Panc1 (cell line): ENCODE data around the gene ABCC11.

Source experiments
- POLR2AphosphoS5 ChIP-seq: IDR thresholded peaks from 2 replicates; pipeline ENCODE4 v1.6.1; 2012; ENCODE audit warnings: mild to moderate bottlenecking, low read depth, low read length, moderate library complexity
- SIN3A ChIP-seq: IDR thresholded peaks from 2 replicates; pipeline ENCODE4 v1.6.1; 2012; ENCODE audit warnings: low read depth, mild to moderate bottlenecking, low read length, moderate library complexity, borderline replicate concordance; ENCODE audit not compliant: insufficient read depth
- TCF7L2 ChIP-seq: IDR thresholded peaks from 2 replicates; pipeline ENCODE4 v1.6.1; 2011; ENCODE audit warnings: mild to moderate bottlenecking, low read depth, low read length, inconsistent platforms
- TF ChIP-seq, protein P1 (sequence below): fragments of 450-650 bp; IDR thresholded peaks from 2 replicates; pipeline ENCODE4 v1.5.1; 2017; ENCODE audit warnings: mild to moderate bottlenecking
- TF ChIP-seq, protein P2 (sequence below), 2 experiments: IDR thresholded peaks; 2 replicates each; pipeline ENCODE4 v1.6.1; 2011 to 2012; ENCODE audit warnings: low read depth in 2 of 2, control low read depth in 1 of 2, low read length in 1 of 2, mild to moderate bottlenecking in 1 of 2, moderate library complexity in 1 of 2; ENCODE audit not compliant: insufficient read depth in 1 of 2

DNA sequence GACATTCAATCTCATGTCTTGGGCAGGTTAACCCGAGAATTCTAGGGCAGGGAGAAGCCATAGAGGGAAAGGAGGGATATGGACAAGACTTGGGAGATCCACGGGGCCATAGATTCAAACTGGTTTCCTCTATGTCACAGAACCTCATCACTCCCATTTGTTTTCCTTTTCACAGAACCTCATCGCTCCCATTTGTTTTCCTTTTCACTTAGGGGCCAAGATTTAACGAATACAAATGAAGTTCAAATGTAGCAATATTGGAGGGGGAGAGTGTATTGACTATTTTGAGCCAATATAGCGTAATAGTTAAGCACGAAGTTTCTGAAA, 42.6 kb downstream of the ABCC11 start:
- TF ChIP-seq, protein P1, sequence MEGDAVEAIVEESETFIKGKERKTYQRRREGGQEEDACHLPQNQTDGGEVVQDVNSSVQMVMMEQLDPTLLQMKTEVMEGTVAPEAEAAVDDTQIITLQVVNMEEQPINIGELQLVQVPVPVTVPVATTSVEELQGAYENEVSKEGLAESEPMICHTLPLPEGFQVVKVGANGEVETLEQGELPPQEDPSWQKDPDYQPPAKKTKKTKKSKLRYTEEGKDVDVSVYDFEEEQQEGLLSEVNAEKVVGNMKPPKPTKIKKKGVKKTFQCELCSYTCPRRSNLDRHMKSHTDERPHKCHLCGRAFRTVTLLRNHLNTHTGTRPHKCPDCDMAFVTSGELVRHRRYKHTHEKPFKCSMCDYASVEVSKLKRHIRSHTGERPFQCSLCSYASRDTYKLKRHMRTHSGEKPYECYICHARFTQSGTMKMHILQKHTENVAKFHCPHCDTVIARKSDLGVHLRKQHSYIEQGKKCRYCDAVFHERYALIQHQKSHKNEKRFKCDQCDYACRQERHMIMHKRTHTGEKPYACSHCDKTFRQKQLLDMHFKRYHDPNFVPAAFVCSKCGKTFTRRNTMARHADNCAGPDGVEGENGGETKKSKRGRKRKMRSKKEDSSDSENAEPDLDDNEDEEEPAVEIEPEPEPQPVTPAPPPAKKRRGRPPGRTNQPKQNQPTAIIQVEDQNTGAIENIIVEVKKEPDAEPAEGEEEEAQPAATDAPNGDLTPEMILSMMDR, result no peak
- TF ChIP-seq, protein P2, sequence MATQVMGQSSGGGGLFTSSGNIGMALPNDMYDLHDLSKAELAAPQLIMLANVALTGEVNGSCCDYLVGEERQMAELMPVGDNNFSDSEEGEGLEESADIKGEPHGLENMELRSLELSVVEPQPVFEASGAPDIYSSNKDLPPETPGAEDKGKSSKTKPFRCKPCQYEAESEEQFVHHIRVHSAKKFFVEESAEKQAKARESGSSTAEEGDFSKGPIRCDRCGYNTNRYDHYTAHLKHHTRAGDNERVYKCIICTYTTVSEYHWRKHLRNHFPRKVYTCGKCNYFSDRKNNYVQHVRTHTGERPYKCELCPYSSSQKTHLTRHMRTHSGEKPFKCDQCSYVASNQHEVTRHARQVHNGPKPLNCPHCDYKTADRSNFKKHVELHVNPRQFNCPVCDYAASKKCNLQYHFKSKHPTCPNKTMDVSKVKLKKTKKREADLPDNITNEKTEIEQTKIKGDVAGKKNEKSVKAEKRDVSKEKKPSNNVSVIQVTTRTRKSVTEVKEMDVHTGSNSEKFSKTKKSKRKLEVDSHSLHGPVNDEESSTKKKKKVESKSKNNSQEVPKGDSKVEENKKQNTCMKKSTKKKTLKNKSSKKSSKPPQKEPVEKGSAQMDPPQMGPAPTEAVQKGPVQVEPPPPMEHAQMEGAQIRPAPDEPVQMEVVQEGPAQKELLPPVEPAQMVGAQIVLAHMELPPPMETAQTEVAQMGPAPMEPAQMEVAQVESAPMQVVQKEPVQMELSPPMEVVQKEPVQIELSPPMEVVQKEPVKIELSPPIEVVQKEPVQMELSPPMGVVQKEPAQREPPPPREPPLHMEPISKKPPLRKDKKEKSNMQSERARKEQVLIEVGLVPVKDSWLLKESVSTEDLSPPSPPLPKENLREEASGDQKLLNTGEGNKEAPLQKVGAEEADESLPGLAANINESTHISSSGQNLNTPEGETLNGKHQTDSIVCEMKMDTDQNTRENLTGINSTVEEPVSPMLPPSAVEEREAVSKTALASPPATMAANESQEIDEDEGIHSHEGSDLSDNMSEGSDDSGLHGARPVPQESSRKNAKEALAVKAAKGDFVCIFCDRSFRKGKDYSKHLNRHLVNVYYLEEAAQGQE (IDR thresholded peaks at IDR 0.05; ENCODE audit: insufficient read depth in 1 of 2, low read depth in 2 of 2, low read length in 1 of 2), result no peak
- TF ChIP-seq TCF7L2 (no peak), POLR2AphosphoS5 (no peak), SIN3A (no peak)
